ENCODE data around the gene CCM2L.

DNA sequence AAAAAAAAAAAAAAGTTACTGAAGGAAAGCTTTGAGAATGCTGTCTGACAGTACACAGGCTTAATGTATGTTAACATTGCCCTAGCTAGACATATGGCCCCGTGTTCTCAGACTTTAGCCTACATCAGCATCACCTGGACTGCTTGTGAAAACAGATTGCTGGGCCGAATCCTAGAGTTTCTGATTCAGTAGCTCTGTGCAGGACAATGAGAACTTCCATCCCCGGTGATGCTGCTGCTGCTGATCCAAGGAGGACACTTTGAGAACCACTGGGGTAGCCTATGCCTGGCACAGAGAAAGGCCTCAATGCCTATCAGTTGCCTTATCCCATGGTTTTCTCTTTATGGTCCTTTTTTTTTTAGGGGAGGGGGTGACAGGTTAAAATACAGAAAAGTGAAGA, 43.4 kb downstream of the CCM2L start:
- TF ChIP-seq EZH2phosphoT487 (conservative IDR thresholded peaks at IDR 0.05; ENCODE audit: low read length) (no peak), CTCF (IDR thresholded peaks at IDR 0.05; ENCODE audit: insufficient read depth, low read length, poor library complexity, severe bottlenecking) (no peak)
